Measurements from ENCODE around the gene SPATA22.
"Not testable (repeated sequence)": the region's sequence is repeated elsewhere in the genome, so short reads cannot be mapped to it uniquely, and the experiment has no call there.

The SPATA22 gene

DNA sequence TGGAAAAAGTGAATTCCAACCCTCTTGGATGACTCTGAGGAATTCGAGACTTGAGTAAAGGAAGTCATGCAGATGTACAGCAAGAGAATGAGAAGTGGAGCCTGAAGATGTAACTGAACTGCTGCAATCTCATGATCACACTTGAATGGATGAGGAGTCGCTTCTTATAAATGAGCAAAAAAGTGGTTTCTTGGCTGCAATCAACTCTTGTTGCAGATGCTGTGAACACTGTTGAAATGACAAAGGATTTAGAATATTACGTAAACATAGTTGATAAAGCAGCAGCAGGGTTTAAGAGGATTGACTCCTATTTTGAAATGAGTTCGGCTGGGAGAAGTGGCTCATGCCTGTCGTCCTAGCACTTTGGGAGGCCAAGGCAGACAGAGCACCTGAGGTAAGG, 29.7 kb upstream of the SPATA22 start:
- DNase-seq (ENCODE audit: insufficient read length, low spot score): no peak
- no peak for FAIRE-seq
- TF ChIP-seq POLR2A (IDR thresholded peaks at IDR 0.05; ENCODE audit: low read depth, low read length): no peak

DNA sequence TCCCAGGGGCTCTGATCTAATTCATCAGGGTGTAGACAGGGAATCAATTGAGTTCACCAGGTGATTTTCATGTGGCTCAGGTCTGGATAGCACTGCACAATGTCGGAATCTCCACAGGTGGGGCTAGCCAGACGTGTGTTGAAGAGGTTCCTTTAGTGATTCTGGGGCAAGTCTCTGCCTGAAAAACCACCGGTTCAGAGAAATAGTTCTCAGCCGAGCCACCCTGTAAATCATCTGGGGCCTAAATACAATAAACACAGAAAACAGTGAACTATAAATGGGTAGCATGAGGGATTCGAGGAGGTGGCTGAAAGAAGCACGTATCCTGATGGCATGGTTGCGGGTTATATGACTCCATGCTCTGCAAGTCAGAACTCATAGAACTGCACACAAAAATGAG, 25.5 kb upstream of the SPATA22 start:
- FAIRE-seq (no peak), DNase-seq (ENCODE audit: insufficient read length, low spot score) (no peak)
- TF ChIP-seq POLR2A (IDR thresholded peaks at IDR 0.05; ENCODE audit: low read depth, low read length): no peak

DNA sequence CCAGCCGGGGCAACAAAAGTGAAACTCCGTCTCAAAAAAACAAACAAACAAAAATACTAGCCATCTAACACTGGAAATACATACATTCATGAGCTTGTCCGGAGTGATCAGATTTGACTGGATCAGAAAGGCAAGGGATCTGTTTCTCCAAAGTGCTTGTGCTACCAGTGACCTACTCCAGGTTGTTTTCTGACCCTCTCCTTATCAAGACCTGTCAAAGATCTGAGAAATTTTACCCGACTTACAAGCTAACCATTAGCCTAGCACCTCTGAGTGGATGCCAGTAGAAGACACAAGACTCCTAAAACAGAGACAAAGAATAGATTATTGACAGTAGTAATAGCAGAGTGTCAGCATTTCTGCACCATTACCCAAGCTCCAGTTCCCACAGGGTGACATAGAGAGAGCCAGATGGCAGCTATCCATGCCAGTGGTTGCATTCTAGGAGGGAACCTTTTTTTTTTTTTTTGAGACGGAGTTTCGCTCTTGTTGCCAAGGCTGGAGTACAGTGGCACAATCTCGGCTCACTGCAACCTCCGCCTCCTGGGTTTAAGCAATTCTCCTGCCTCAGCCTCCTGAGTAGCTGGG, 14.0 kb upstream of the SPATA22 start:
- no peak for TF ChIP-seq POLR2A (IDR thresholded peaks at IDR 0.05; ENCODE audit: low read depth, low read length)
- FAIRE-seq (no peak), DNase-seq (ENCODE audit: insufficient read length, low spot score) (no peak)

DNA sequence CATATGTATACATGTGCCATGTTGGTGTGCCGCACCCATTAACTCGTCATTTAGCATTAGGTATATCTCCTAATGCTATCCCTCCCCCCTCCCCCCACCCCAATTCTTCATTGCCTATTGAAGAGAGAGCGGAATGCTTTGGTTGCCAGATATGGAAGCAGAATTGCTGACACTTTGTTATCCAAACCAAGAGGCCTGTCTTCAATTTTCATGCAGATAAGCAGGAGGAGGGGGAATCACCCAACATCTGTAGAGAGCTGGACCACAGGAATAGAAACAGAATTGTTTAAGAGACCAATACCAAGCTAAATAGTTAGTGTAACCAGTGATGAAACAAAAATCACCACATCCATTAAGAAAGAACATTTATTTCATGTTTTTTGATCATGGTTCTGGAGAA, 11.2 kb upstream of the SPATA22 start:
- TF ChIP-seq POLR2A (IDR thresholded peaks at IDR 0.05; ENCODE audit: low read depth, low read length): no peak
- no peak for FAIRE-seq
- no peak for DNase-seq (ENCODE audit: insufficient read length, low spot score)

DNA sequence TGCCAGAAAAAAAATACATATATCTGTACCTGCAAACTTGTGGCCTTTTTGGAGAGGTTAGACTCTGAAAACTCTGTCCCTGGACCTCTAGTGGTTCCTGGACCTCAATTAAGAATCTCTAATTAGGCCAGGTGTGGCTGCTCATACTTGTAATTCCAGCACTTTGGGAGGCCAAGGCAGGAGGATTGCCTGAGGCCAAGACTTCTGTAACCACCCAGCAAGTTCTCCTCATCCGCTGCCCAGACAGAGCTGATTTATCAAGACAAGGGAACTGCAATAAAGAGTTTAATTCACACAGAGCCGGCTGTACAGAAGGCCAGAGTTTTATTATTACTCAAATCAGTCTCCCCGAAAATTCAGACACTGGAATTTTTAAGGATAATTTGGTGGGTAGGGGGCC, 8.4 kb upstream of the SPATA22 start:
- no peak for FAIRE-seq

DNA sequence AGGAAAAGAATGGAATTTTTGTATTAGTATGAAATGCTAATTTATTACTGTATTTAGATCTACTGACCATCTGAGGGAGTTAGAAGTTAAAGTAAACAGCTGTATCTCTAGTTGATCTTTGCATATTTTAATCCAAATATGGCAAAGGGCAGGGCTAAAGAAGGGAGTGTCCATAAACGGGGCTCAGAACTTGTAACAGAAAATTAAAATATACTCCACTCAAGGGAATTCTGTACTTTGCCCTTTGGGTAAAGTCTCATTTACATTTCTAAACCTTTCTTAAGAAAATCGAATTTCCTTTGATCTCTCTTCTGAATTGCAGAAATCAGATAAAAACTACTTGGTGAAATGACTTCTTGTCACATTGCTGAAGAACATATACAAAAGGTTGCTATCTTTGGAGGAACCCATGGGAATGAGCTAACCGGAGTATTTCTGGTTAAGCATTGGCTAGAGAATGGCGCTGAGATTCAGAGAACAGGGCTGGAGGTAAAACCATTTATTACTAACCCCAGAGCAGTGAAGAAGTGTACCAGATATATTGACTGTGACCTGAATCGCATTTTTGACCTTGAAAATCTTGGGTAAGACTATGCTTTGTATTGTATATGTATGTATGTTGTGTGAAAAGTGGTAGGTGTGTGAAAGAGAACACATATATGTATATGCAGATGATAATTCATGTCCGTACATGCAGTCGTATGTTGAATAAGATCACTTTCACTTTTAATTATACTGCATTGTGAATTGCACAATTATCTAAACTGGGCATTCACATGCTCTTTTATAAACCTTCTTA, 4.4 kb upstream of the SPATA22 start, which contains the start of gene ASPA:
Gene ASPA, plus strand, starts transcription at position 186 of the 799 bp plus-strand sequence. Its CDS starts 163 bp downstream, at position 349.
- TF ChIP-seq POLR2A (IDR thresholded peaks at IDR 0.05; ENCODE audit: low read depth, low read length): no peak
- DNase-seq (ENCODE audit: insufficient read length, low spot score): no peak
- peak; percentile 64 for FAIRE-seq

More for the DNA sequence above, 8.4 kb upstream of the SPATA22 start:
- DNase-seq (ENCODE audit: insufficient read length, low spot score): no peak
- TF ChIP-seq POLR2A (IDR thresholded peaks at IDR 0.05; ENCODE audit: low read depth, low read length): no peak

DNA sequence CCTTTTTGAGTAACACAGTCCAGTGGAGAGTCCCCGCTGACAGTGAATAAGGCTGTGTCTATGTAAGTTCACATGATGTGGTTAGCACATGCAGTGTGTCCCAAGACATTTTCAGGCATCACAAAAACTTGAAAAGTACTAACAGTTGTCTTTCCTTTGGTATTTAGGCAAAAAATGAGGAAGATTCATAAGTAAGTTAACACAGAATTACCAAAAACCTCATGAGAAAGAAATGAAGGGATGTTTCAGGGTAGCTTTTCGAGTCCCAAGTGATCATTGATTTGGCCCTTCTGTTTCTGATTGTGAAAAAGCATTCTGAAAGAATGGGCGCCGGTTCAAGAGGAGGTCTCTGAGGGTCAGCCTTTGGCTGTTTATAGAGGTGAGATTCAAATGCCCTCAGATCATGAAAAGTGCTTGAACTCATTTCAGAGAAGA, 3.6 kb upstream of the SPATA22 start:
- TF ChIP-seq POLR2A (IDR thresholded peaks at IDR 0.05; ENCODE audit: low read depth, low read length): no peak
- DNase-seq (ENCODE audit: insufficient read length, low spot score) (no peak), FAIRE-seq (no peak)

DNA sequence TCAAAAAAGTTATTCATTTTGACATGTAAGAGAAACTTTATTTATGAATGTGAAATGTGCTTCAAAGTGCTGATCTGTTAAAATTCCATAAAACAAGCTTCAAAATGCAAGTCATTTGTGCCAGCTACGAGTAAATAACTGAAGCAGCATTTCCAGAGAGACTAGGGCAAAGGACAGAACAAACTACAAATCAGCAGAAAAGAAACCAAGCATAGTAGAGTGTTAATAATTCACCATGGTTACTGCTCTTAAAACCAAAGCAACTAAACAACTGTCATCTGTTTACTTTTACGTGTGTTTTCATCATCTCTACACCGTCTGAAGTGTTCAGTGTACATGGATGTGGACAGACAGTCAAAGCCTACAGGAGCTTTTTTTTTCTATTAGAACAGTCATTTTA, 2.6 kb upstream of the SPATA22 start:
- TF ChIP-seq POLR2A (IDR thresholded peaks at IDR 0.05; ENCODE audit: low read depth, low read length): no peak
- FAIRE-seq (no peak), DNase-seq (ENCODE audit: insufficient read length, low spot score) (no peak)

DNA sequence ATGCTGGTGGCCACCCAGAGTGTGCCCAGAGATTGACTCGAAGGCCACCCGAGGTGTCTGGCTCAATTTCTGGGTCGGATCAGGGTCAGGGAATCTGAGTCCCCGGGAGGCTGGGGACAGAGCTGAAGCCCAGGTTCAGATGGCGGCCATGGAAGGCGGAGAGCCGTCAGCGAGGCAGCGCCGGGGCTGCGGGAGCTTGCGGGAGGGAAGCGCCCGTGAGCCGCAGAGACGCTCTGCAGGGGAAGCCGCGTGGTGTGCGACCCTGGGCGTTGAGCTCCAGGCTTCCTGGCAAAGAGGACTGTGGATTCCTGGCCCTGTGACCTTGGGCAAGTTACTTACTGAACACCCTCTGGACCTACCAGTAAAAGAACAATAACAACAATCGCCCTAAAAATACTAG, 518 bp upstream of the SPATA22 start:
- TF ChIP-seq POLR2A (IDR thresholded peaks at IDR 0.05; ENCODE audit: low read depth, low read length): no peak
- FAIRE-seq (no peak), DNase-seq (ENCODE audit: insufficient read length, low spot score) (no peak)

DNA sequence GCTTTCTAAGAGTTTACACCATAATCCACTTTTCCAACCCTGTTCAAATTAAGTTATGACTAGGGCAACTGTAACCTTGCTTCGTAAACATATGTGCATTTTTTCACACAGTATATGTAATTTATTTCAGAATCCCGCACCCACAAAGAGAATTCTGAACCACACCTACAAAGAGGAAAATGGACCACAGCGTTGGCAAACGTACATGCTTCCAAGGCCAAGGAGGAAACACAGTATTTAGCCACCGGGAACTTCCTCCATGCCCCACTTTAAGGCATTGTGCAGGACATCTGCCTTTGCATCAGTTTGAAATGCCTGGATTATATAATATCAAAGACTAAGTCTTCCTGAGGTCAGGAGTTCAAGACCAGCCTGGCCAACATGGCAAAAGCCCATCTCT, 2.1 kb downstream of the SPATA22 start:
- no peak for FAIRE-seq
- DNase-seq (ENCODE audit: insufficient read length, low spot score): no peak
- no peak for TF ChIP-seq POLR2A (IDR thresholded peaks at IDR 0.05; ENCODE audit: low read depth, low read length)

DNA sequence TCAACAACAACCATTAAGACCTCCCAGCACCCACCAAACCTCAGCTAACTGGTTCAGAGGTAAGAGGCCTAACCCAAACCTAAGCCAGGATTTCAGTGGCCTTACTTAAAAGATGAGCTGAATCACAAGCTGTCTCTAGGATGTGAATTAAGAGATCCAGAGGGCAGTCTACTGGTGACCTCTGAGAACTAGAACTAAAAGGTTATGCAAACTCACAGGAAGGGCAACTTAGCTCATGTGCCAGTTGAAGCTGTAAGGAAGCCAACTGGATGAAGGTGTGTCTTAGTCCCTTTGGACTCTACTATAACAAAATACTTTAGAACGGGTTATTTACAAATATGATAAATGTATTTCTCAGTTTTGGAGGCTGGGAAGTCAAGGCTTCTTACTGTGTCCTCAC, 5.3 kb downstream of the SPATA22 start:
- peak; percentile 15 for FAIRE-seq
- not testable (repeated sequence) for DNase-seq (ENCODE audit: insufficient read length, low spot score)

DNA sequence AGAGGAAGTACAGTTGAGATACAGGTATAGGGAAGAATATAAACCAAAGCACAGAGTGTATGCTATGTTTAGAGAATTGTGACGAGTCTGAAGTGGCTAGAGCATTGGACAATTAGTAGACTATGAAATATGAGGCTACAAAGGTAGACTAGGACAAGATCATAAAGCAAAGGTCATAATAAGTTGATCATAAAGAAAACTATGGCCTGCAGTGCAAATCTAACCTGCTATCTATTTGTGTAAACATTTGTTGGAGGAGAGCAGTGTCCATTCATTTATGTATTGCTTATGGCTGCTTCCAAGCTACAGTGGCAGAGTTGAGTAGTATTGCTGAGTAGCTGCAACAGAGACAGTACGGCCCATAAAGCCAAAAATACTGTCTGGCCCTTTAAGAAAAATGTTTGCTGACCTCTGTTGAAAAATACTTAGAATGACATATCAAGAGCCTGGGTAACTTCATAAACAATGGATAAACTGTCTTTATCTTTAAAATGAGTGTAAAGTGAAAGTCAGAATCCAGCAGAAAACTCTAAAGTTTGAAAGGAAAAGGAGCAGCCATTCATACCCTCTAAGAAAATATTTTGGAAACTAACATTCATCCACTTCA, 23.5 kb downstream of the SPATA22 start:
- DNase-seq (ENCODE audit: insufficient read length, low spot score): no peak
- TF ChIP-seq POLR2A (IDR thresholded peaks at IDR 0.05; ENCODE audit: low read depth, low read length): no peak
- no peak for FAIRE-seq

DNA sequence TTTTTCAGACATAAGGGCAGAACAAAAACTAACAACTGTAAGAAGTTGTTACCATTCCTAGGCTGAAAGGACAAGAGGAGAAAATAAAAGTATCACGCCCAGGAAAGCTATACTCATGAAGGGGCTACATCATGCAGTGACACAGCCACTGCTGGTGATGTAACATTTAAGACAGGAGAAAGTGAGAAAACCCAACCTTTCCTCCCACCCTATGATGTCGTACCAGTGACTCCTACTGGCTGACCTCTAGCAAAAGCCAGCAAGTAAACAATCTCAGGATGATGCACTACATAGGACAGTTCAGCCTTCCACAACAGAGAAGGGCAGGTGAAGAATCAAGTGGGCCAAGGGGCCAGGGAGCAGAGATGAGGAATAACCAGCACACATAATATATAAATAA, 24.0 kb downstream of the SPATA22 start:
- no peak for DNase-seq (ENCODE audit: insufficient read length, low spot score)
- TF ChIP-seq POLR2A (IDR thresholded peaks at IDR 0.05; ENCODE audit: low read depth, low read length): no peak
- FAIRE-seq: peak; percentile 95

DNA sequence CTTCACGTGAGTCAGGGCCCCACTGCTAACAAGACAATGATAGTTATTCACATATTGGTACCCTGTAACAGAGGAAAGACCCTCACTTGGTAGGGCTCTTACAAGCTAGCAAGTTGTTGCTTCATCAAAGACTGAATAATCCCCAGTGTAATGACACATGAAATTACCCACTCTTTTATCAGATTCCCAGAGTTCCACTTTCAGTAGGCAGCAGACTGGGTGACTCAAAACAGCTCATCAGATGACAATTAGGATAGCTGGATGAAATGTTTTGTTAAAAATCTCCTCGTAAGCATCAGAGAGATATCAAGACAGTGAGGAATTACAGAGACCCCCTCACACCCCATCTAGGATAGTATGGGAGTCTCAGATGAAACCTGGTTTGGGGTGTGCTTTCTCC, 31.2 kb downstream of the SPATA22 start:
- TF ChIP-seq POLR2A (IDR thresholded peaks at IDR 0.05; ENCODE audit: low read depth, low read length): no peak
- no peak for DNase-seq (ENCODE audit: insufficient read length, low spot score)
- no peak for FAIRE-seq

DNA sequence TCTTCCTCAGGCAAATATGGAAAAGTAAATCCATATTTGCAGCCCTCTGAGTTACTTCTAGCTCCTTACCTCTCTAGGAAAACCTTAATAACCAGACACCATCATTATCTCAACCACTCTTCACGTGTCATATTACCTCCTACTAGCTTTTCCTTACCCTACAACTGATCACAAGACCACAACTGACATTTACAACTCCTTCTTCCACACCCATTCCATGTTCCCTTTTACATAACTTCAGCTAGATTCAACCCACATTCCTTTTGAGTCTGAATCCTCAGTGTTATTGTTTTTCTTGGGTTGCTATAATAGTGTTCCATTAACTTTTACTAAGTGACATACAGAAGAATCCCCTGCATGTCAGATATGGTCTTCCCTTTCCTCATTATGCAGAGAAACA, 33.3 kb downstream of the SPATA22 start:
- no peak for TF ChIP-seq POLR2A (IDR thresholded peaks at IDR 0.05; ENCODE audit: low read depth, low read length)
- FAIRE-seq (no peak), DNase-seq (ENCODE audit: insufficient read length, low spot score) (no peak)

Measured in H54 (cell line).